Endodermal cell (in vitro differentiated cells): ENCODE results near the gene TMEM161B. TPM values are rescaled to one million over a fixed set of nuclear protein-coding genes. Genes with fewer than 3 reads are reported as not detected.

Source experiments
- DNase-seq: peaks from one replicate; pipeline ENCODE4 v3.0.0-alpha.2; 2017
- H3K27ac ChIP-seq: 2 replicates; pipeline ENCODE4 v1.5.1; 2013; ENCODE audit warnings: mild to moderate bottlenecking, low read depth, low read length, moderate library complexity
- H3K27me3 ChIP-seq: 2 replicates; pipeline ENCODE4 v1.6.1; 2013; ENCODE audit warnings: mild to moderate bottlenecking, low read length, moderate library complexity; ENCODE audit not compliant: insufficient read depth, control insufficient read depth, poor library complexity, severe bottlenecking
- H3K36me3 ChIP-seq: 2 replicates; pipeline ENCODE4 v1.7.0; 2013; ENCODE audit warnings: mild to moderate bottlenecking, low read length, moderate library complexity; ENCODE audit not compliant: control insufficient read depth, insufficient read depth
- H3K4me1 ChIP-seq: one replicate; pipeline ENCODE4 v1.7.0; 2013; ENCODE audit warnings: low read length; ENCODE audit not compliant: control insufficient read depth, insufficient read depth
- H3K4me3 ChIP-seq: 2 replicates; pipeline ENCODE4 v1.5.1; 2013; ENCODE audit warnings: mild to moderate bottlenecking, low read length, moderate library complexity
- H3K9ac ChIP-seq: 2 replicates; pipeline ENCODE4 v1.6.1; 2013; ENCODE audit warnings: mild to moderate bottlenecking, low read length, moderate library complexity; ENCODE audit not compliant: poor library complexity, severe bottlenecking; ENCODE audit errors: extremely low read depth
- H3K9me3 ChIP-seq: 2 replicates; pipeline ENCODE4 v1.6.1; 2013; ENCODE audit warnings: mild to moderate bottlenecking, low read length, moderate library complexity; ENCODE audit not compliant: control insufficient read depth
- H3K27ac Mint-ChIP-seq: 2 replicates; pipeline ENCODE4 v1.8.0; 2020; ENCODE audit warnings: mixed read lengths
- H3K27me3 Mint-ChIP-seq: 2 replicates; pipeline ENCODE4 v1.8.0; 2021; ENCODE audit warnings: mild to moderate bottlenecking, mixed read lengths; ENCODE audit not compliant: insufficient read depth
- H3K36me3 Mint-ChIP-seq: 2 replicates; pipeline ENCODE4 v1.8.0; 2020; ENCODE audit warnings: low read depth, mixed read lengths
- H3K4me1 Mint-ChIP-seq: 2 replicates; pipeline ENCODE4 v1.8.0; 2020; ENCODE audit warnings: mixed read lengths
- H3K4me3 Mint-ChIP-seq: 2 replicates; pipeline ENCODE4 v1.8.0; 2020; ENCODE audit warnings: mild to moderate bottlenecking, moderate library complexity, mixed read lengths
- H3K9me3 Mint-ChIP-seq: 2 replicates; pipeline ENCODE4 v1.8.0; 2020; ENCODE audit warnings: mild to moderate bottlenecking, mixed read lengths
- WGBS, 2 experiments: methylation state at CpG; one replicate each; pipeline versions ENCODE4 v1.1.5 to v1.1.7; 2013; ENCODE audit warnings: missing lambda C conversion rate in 2 of 2, mixed read lengths in 1 of 2; ENCODE audit not compliant: insufficient coverage in 1 of 2, insufficient read length in 1 of 2; 5-methylcytosine and 5-hydroxymethylcytosine counted together
- total RNA-seq, 2 donors: library from RNA; stranded (reverse); fragmentation: NEBNext Ultra II Directional in 1 of 2; extraction: Animal tissue kit (Norgen Biotek cat#: 25700) in 1 of 2; gene quantifications; 2 replicates in 1 of 2; 3 replicates in 1 of 2; pipeline ENCODE4 v1.2.1, GENCODE V29; 2021
- TF ChIP-seq, protein P1 (sequence below): fragments of 200-600 bp; sonication (generic); conservative IDR thresholded peaks from 2 replicates; pipeline ENCODE4 v1.5.0; 2021; ENCODE audit warnings: antibody characterized with exemption, mild to moderate bottlenecking

Gene TMEM161B
- total RNA-seq, 2 donors from 2014 or later = 17.2 to 18.2 TPM

DNA sequence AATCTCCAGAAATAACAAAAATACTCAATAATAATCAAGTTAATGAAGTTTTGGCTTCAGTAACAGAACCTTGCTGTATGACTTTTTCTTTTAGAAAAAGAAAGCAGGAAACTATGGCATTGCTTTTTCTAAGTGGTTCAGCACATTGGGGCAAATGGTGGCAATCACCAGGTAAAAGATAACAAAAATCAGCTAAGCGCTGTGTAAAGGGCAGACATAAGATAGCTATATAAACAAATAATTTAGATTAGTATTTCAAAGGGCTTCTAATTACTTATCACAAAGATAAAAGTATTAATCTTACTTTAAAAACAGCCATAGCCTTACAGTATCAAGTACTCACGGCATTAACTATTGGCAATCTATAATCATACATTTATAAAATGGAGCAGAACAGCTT lies 10.0 kb downstream of the TMEM161B start:
- H3K9me3 Mint-ChIP-seq = no peaks in the 10 kb centered on the region
- no peaks in the 10 kb centered on the region for H3K27me3 ChIP-seq
- DNase-seq = no peak
- H3K9ac ChIP-seq = no peak overlapping the region
- H3K4me1 ChIP-seq = peaks cover 7% of the 10 kb centered on the region
- H3K27ac Mint-ChIP-seq = no peak overlapping the region
- H3K27me3 Mint-ChIP-seq = no peaks in the 10 kb centered on the region
- H3K36me3 ChIP-seq = no peaks in the 10 kb centered on the region
- H3K4me3 Mint-ChIP-seq = no peak overlapping the region
- no peak overlapping the region for H3K27ac ChIP-seq
- no peak overlapping the region for H3K4me3 ChIP-seq
- 66 to 89% methylated on average over 1 to 2 of the region's 2 CpGs for WGBS, 2 experiments
- TF ChIP-seq, protein P1, sequence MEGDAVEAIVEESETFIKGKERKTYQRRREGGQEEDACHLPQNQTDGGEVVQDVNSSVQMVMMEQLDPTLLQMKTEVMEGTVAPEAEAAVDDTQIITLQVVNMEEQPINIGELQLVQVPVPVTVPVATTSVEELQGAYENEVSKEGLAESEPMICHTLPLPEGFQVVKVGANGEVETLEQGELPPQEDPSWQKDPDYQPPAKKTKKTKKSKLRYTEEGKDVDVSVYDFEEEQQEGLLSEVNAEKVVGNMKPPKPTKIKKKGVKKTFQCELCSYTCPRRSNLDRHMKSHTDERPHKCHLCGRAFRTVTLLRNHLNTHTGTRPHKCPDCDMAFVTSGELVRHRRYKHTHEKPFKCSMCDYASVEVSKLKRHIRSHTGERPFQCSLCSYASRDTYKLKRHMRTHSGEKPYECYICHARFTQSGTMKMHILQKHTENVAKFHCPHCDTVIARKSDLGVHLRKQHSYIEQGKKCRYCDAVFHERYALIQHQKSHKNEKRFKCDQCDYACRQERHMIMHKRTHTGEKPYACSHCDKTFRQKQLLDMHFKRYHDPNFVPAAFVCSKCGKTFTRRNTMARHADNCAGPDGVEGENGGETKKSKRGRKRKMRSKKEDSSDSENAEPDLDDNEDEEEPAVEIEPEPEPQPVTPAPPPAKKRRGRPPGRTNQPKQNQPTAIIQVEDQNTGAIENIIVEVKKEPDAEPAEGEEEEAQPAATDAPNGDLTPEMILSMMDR = no peak
- peaks cover 7% of the 10 kb centered on the region for H3K36me3 Mint-ChIP-seq
- peaks cover 20% of the 10 kb centered on the region for H3K4me1 Mint-ChIP-seq
- H3K9me3 ChIP-seq = no peaks in the 10 kb centered on the region

DNA sequence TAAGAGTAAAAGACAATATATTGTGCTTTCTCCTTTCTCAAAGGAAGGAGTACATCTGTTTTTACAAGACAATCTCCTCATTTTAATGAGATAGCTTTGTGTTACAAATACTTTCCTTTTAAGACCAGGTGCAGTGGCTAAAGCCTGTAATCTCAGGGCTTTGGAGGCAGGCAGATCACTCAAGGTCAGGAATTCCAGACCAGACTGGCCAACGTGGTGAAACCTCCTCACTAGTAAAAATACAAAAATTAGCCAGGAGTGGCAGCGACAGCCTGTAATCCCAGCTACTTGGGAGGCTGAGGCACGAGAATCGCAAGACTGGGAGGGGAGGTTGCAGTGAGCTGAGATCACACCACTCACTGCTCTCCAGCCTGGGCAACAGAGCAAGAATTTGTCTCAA lies 11.8 kb downstream of the TMEM161B start:
- Mint-ChIP-seq H3K4me1 (peaks cover 20% of the 10 kb centered on the region), H3K4me3 (no peak overlapping the region), H3K9me3 (no peaks in the 10 kb centered on the region), H3K27ac (peak overlapping the region; percentile 52), H3K36me3 (peaks cover 3% of the 10 kb centered on the region), H3K27me3 (no peaks in the 10 kb centered on the region)
- Histone ChIP-seq H3K9ac (no peak overlapping the region), H3K9me3 (no peaks in the 10 kb centered on the region), H3K4me3 (peak overlapping the region; percentile 2), H3K4me1 (peaks cover 7% of the 10 kb centered on the region), H3K27ac (peak overlapping the region; percentile 19), H3K27me3 (no peaks in the 10 kb centered on the region), H3K36me3 (no peaks in the 10 kb centered on the region)
- 57% methylated on average over 4 of the region's 4 CpGs; no CpG with 5 or more reads in 1 of the 2 experiments for WGBS, 2 experiments
- TF ChIP-seq, protein P1 = no peak
- peak; percentile 51 for DNase-seq

DNA sequence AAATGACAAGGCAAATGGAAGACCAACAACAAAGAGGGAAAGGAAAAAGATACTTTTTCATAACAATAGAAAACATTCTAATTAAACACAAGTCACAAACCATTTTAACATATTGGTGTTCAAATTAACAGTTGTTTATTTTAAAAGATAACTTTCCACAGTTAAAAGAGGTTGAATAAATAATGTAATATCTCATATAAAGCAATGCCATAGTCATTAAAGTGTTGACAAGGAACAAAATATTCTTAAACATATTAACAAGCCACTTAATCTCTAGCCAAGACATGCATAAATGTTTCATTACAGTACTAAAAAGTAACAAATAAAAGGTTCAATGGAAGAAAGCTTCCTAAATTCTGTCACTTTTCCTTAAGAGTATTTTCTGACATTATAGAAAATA lies 12.6 kb downstream of the TMEM161B start:
- Histone ChIP-seq H3K36me3 (no peaks in the 10 kb centered on the region), H3K27me3 (peaks cover 1% of the 10 kb centered on the region), H3K4me3 (no peak overlapping the region), H3K27ac (no peak overlapping the region), H3K9me3 (no peaks in the 10 kb centered on the region), H3K4me1 (peaks cover 7% of the 10 kb centered on the region), H3K9ac (no peak overlapping the region)
- no peak for DNase-seq
- Mint-ChIP-seq H3K4me3 (no peak overlapping the region), H3K4me1 (peaks cover 20% of the 10 kb centered on the region), H3K9me3 (no peaks in the 10 kb centered on the region), H3K36me3 (peaks cover 3% of the 10 kb centered on the region), H3K27me3 (peaks cover under 1% of the 10 kb centered on the region), H3K27ac (no peak overlapping the region)
- TF ChIP-seq, protein P1 = no peak
